Stimulated activated naive CD8-positive, alpha-beta T cell treated with anti-CD3 and anti-CD28 coated beads, Interleukin-15, amount 100 ng/mL, for 72 hours (primary cell): ENCODE results near the gene PIK3C2B.

Source experiments
- ATAC-seq: fragments of 150-1000 bp; cut with Tn5 transposase; 2 replicates; pipeline ENCODE4 v1.10.0; 2021; ENCODE audit warnings: mild to moderate bottlenecking, moderate library complexity
- DNase-seq, 2 donors: peaks; one replicate each; pipeline ENCODE4 v3.0.0; 2021 to 2022
- H3K27ac Mint-ChIP-seq, 2 donors: one replicate each; pipeline ENCODE4 v1.8.0; 2022; ENCODE audit warnings: mild to moderate bottlenecking in 2 of 2, mixed read lengths in 2 of 2, moderate library complexity in 2 of 2
- H3K27me3 Mint-ChIP-seq: one replicate; pipeline ENCODE4 v1.8.0; 2022; ENCODE audit warnings: mixed read lengths
- H3K4me1 Mint-ChIP-seq: one replicate; pipeline ENCODE4 v1.8.0; 2022; ENCODE audit warnings: mild to moderate bottlenecking, mixed read lengths
- H3K4me3 Mint-ChIP-seq, 2 donors: one replicate each; pipeline ENCODE4 v1.8.0; 2022; ENCODE audit warnings: mild to moderate bottlenecking in 2 of 2, mixed read lengths in 2 of 2, moderate library complexity in 1 of 2
- H3K9me3 Mint-ChIP-seq, 2 donors: one replicate each; pipeline ENCODE4 v1.8.0; 2022; ENCODE audit warnings: mixed read lengths in 2 of 2

The PIK3C2B gene

DNA sequence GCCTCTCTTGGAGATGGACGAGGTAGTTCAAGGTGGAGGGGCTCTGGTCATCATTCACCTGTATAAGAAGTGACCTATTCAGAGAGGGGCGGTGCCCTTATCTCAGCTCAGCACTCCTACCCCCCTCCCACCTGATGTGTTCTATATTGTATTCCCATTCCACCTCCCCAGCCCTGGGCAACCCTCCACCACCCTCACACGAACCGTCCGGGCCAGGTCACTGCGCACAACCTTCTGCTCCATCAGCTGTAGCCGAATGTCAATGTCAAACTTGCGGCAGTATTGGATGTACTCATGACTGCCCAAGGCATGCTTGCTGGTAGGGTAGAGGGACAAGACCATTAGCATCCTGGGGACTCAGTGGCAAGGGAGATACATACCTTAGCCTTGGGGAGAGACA lies 34.3 kb downstream of the PIK3C2B start:
- Mint-ChIP-seq H3K27ac (no peak overlapping the region), H3K9me3 (no peaks in the 10 kb centered on the region), H3K4me3 (no peak overlapping the region), H3K27me3 (no peaks in the 10 kb centered on the region), H3K4me1 (peaks cover 52% of the 10 kb centered on the region)
- DNase-seq (no peak), ATAC-seq (no peak)

GRCh38 chr1:204459706-204460105 lies 34.9 kb downstream of the PIK3C2B start:
- H3K9me3 Mint-ChIP-seq = no peaks in the 10 kb centered on the region
- no peak overlapping the region for H3K27ac Mint-ChIP-seq
- H3K4me1 Mint-ChIP-seq = peaks cover 45% of the 10 kb centered on the region
- H3K4me3 Mint-ChIP-seq = no peak overlapping the region
- H3K27me3 Mint-ChIP-seq = no peaks in the 10 kb centered on the region
- no peak for DNase-seq
- ATAC-seq = no peak

GRCh38 chr1:204457666-204458065 lies 36.9 kb downstream of the PIK3C2B start:
- H3K27me3 Mint-ChIP-seq = no peaks in the 10 kb centered on the region
- H3K4me1 Mint-ChIP-seq = peaks cover 41% of the 10 kb centered on the region
- H3K4me3 Mint-ChIP-seq = no peak overlapping the region
- H3K9me3 Mint-ChIP-seq = no peaks in the 10 kb centered on the region
- ATAC-seq (no peak), DNase-seq (no peak)
- no peak overlapping the region for H3K27ac Mint-ChIP-seq

DNA sequence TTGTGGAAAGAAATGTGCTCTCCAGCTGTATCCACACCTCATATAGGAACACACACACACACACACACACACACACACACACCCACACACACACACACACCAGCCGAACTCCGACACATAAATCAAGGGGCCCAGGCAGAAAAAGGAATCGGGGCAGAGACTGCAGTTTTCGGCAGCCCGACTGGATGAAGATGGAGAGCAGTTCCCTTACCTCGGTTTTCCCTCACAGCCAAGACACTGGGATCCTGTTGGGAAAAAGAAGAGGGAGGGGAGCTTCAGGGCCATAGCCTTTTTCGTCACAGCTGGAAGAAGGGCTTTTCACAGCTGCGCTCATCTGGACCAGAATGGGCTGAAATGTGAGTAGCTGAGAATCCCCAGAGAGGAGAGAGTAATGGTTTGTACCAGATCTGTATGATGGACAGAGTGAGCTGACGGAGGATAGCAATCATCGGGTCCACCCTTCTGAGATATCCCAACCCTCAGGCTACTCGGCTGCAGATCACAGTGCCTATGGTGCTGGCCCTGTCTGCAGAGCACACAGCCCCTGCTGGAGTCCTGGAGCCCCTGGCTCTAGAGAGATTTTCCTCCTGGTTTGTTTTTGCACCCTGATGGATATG lies 37.7 kb downstream of the PIK3C2B start:
- Mint-ChIP-seq H3K27ac (peak overlapping the region in 1 of 2 donors; percentile 59), H3K27me3 (no peaks in the 10 kb centered on the region), H3K4me1 (peaks cover 41% of the 10 kb centered on the region), H3K4me3 (no peak overlapping the region), H3K9me3 (no peaks in the 10 kb centered on the region)
- ATAC-seq = no peak
- DNase-seq = no peak

GRCh38 chr1:204455831-204456145 lies 38.8 kb downstream of the PIK3C2B start:
- Mint-ChIP-seq H3K4me3 (no peak overlapping the region), H3K4me1 (peaks cover 41% of the 10 kb centered on the region), H3K9me3 (no peaks in the 10 kb centered on the region)

DNA sequence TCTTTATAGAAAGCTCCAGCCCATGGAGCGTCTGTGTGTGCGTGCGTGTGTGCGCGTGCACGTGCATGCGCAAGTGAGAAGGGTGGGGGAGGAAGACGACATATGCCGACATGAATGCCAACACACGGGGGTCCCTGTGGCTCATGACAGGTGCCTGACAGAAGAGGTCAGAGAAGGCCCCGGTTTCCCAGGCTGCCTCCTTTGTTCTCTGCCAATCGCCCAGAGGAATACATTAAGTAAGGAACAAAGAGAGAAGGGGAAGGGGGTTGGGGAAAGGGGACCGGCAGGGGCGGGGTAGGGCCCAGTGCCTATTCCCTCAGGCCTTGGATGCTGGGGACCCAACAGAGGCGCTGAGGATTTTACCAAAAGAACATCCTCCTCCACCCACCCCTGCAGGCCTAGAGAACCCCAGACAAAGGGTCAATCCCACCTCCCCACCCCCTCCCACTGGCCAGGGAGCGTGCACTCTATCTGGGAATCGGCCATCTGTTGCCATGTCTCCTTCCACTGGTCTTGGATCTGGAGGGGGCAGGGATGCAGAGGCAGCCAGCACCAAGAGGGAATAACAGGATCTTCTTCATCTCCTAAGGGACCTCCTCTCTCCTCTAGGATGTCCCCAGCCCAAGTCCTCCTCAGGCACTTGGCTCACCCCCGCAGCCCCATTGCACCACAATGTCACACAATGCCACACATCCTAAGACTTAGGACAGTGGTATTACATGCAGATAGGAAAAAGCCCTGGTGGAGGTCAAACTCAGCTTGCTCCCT lies 39.4 kb downstream of the PIK3C2B start:
- H3K4me3 Mint-ChIP-seq = no peak overlapping the region
- H3K4me1 Mint-ChIP-seq = peaks cover 41% of the 10 kb centered on the region
- no peaks in the 10 kb centered on the region for H3K9me3 Mint-ChIP-seq
- H3K27me3 Mint-ChIP-seq = no peaks in the 10 kb centered on the region
- no peak for DNase-seq
- peak overlapping the region in 1 of 2 donors; percentile 35 for H3K27ac Mint-ChIP-seq
- no peak for ATAC-seq

More at GRCh38 chr1:204455831-204456145, 38.8 kb downstream of the PIK3C2B start:
- DNase-seq (no peak), ATAC-seq (no peak)
- Mint-ChIP-seq H3K27ac (no peak overlapping the region), H3K27me3 (no peaks in the 10 kb centered on the region)

DNA sequence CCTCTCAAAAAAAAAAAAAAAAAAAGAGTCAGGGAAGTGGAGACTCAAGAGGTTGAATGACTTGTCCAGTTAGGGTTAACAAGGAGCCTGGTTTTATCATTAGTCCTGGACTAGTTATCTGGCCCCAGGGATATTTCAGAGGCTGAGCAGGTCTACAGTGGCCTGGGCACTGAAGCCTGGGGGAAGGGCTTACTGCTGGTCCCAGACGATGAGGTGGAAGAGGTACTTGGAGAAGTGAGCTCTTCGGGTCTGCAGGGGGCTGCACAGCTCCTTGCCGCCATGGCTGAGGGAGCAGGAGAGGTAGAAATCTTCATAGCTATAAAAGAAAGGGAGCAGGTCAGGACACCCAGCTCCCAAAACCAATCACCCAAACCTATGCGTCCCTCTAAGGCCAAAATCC lies 40.1 kb downstream of the PIK3C2B start:
- Mint-ChIP-seq H3K4me1 (peaks cover 44% of the 10 kb centered on the region), H3K27ac (peak overlapping the region in 1 of 2 donors; percentile 21)

GRCh38 chr1:204453141-204453772 lies 41.3 kb downstream of the PIK3C2B start:
- H3K9me3 Mint-ChIP-seq = no peaks in the 10 kb centered on the region
- DNase-seq (peak; percentile 68 to 84), ATAC-seq (peak; percentile 98)
- H3K4me3 Mint-ChIP-seq = peak overlapping the region; percentile 62 to 65
- H3K4me1 Mint-ChIP-seq = peaks cover 50% of the 10 kb centered on the region
- H3K27ac Mint-ChIP-seq = peak overlapping the region; percentile 90 to 96
- H3K27me3 Mint-ChIP-seq = no peaks in the 10 kb centered on the region

More for the DNA sequence above, 40.1 kb downstream of the PIK3C2B start:
- Mint-ChIP-seq H3K4me3 (no peak overlapping the region), H3K9me3 (no peaks in the 10 kb centered on the region), H3K27me3 (no peaks in the 10 kb centered on the region)
- DNase-seq = no peak
- no peak for ATAC-seq

DNA sequence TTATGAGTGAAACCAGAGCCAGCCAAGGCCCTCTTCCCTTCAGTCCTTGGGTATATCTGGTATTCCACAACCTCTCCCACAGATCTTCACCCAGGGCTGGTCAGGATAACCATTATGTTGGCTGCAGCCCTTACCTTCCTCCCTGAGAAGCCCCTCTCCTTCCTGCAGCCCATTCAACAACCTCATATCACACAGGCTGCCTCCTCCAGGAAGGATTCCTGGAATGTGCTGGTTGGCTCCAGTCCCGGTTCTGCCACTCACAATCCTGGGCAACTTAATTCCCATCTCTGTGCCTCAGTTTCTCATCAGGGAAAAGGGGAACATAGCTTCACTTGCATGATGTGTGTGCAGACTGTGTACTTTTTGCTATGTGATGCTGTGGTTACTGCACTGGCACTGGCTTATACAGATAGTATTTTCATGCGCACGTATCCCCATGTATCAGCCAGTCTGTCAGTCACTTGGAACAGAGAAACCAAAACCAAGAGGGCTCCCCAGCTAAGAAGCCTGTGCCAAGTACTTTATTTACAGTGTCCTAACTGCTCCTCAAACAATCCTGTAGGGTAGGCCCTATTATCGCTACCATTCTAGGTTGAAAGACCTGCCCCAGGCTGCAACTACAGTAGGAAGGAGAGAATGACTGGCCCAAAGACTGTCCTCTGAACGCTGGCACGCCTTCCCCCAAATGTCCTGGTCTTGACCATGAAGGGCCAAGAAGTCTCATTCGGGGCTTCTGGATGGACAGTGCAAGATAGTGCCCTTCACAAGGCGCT lies 43.1 kb downstream of the PIK3C2B start:
- peak overlapping the region in 1 of 2 donors; percentile 8 for H3K4me3 Mint-ChIP-seq
- DNase-seq (no peak), ATAC-seq (no peak)
- no peaks in the 10 kb centered on the region for H3K27me3 Mint-ChIP-seq
- H3K9me3 Mint-ChIP-seq = no peaks in the 10 kb centered on the region
- H3K4me1 Mint-ChIP-seq = peaks cover 58% of the 10 kb centered on the region
- H3K27ac Mint-ChIP-seq = peak overlapping the region in 1 of 2 donors; percentile 79

- Mint-ChIP-seq H3K9me3 (no peaks in the 10 kb centered on the region), H3K4me3 (no peak overlapping the region), H3K4me1 (peaks cover 62% of the 10 kb centered on the region), H3K27ac (no peak overlapping the region), H3K27me3 (no peaks in the 10 kb centered on the region)
- DNase-seq = no peak
- no peak for ATAC-seq
These were observed 43.9 kb downstream of the PIK3C2B start for GRCh38 chr1:204450461-204451257.

GRCh38 chr1:204449678-204450280 lies 44.8 kb downstream of the PIK3C2B start:
- ATAC-seq (no peak), DNase-seq (no peak)
- Mint-ChIP-seq H3K27me3 (no peaks in the 10 kb centered on the region), H3K9me3 (no peaks in the 10 kb centered on the region), H3K4me1 (peaks cover 62% of the 10 kb centered on the region), H3K4me3 (no peak overlapping the region), H3K27ac (no peak overlapping the region)

DNA sequence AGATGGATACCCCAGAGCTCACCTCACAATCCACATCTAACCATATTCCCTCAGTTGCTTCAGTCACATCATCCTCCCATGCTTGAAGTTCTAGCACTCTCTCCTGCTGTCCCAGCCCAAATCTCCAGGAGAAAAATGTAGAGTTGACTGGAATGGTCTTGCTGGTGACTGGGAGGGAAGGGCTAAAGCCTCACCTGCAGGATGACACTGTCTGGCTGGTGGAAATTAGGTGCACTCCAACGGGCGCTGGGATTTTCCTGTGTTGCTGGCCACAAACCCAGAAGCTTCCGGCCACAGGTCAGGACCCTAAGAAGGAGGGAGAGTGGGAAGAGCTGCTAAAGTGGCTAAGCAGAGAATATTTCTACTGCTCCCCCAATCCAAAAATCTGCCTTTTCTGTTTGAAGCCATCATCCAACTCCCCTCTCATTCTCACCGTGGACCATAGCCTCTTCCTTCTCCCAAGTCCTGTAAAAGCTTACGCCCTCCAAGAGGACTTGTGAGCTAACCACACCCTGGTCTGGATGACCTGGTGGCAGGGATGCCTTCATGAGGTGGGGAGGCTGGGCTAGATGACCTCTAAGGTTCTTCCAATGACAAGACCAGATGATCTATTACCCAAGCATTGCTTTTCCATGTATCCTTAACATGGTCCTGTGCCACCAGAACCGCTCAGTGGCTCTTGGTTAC lies 45.5 kb downstream of the PIK3C2B start:
- DNase-seq (no peak), ATAC-seq (no peak)
- H3K4me3 Mint-ChIP-seq = no peak overlapping the region
- no peak overlapping the region for H3K27ac Mint-ChIP-seq
- no peaks in the 10 kb centered on the region for H3K9me3 Mint-ChIP-seq
- no peaks in the 10 kb centered on the region for H3K27me3 Mint-ChIP-seq
- H3K4me1 Mint-ChIP-seq = peaks cover 60% of the 10 kb centered on the region

- no peaks in the 10 kb centered on the region for H3K27me3 Mint-ChIP-seq
- no peak for ATAC-seq
- H3K4me3 Mint-ChIP-seq = no peak overlapping the region
- no peak for DNase-seq
- no peaks in the 10 kb centered on the region for H3K9me3 Mint-ChIP-seq
- peaks cover 53% of the 10 kb centered on the region for H3K4me1 Mint-ChIP-seq
- peak overlapping the region; percentile 16 to 23 for H3K27ac Mint-ChIP-seq
These were observed 46.2 kb downstream of the PIK3C2B start for GRCh38 chr1:204448344-204448964.

- peak overlapping the region in 1 of 2 donors; percentile 52 for H3K27ac Mint-ChIP-seq
- peaks cover 46% of the 10 kb centered on the region for H3K4me1 Mint-ChIP-seq
- no peak overlapping the region for H3K4me3 Mint-ChIP-seq
These were observed 46.9 kb downstream of the PIK3C2B start for GRCh38 chr1:204447736-204448135.

More at GRCh38 chr1:204447736-204448135, 46.9 kb downstream of the PIK3C2B start:
- DNase-seq = no peak
- no peak for ATAC-seq
- Mint-ChIP-seq H3K9me3 (no peaks in the 10 kb centered on the region), H3K27me3 (no peaks in the 10 kb centered on the region)
